Suprapubic skin (tissue), 4 donors: ENCODE data around the gene RTEL1. TPM values are rescaled to one million over a fixed set of nuclear protein-coding genes. Genes with fewer than 3 reads are reported as not detected.
A peak's percentile ranks its signal among the peaks of the same experiment; 100 is the strongest.
"Not testable (repeated sequence)": the region's sequence is repeated elsewhere in the genome, so short reads cannot be mapped to it uniquely, and the experiment has no call there.

Experiments used
- DNase-seq, 2 donors: peaks; one replicate each; pipeline ENCODE4 v3.0.0-alpha.2; 2019; ENCODE audit warnings: low spot score in 2 of 2
- H3K27ac ChIP-seq: fragments of 200-600 bp; sonication (generic); one replicate; pipeline ENCODE4 v1.5.1; 2019
- H3K27me3 ChIP-seq: fragments of 200-600 bp; sonication (generic); one replicate; pipeline ENCODE4 v1.5.1; 2019
- H3K36me3 ChIP-seq: fragments of 200-600 bp; sonication (generic); one replicate; pipeline ENCODE4 v1.5.1; 2019
- H3K4me1 ChIP-seq: fragments of 200-600 bp; sonication (generic); one replicate; pipeline ENCODE4 v1.5.1; 2019
- H3K4me3 ChIP-seq: fragments of 200-600 bp; sonication (generic); one replicate; pipeline ENCODE4 v1.5.1; 2019; ENCODE audit warnings: mild to moderate bottlenecking
- H3K9me3 ChIP-seq: fragments of 200-600 bp; sonication (generic); one replicate; pipeline ENCODE4 v1.5.1; 2019
- CTCF ChIP-seq, 2 donors: fragments of 200-600 bp in 1 of 2; fragments of 450-650 bp in 1 of 2; sonication (generic) in 1 of 2; IDR thresholded peaks; one replicate each; pipeline ENCODE4 v1.5.1; 2016 to 2019; ENCODE audit warnings: antibody characterized with exemption in 2 of 2, mild to moderate bottlenecking in 1 of 2, moderate library complexity in 1 of 2
- EP300 ChIP-seq: sonication (generic); formaldehyde crosslinking; IDR thresholded peaks from one replicate; pipeline ENCODE4 v1.6.1; 2017; ENCODE audit warnings: antibody characterized with exemption
- POLR2A ChIP-seq, 2 donors: fragments of 450-650 bp; IDR thresholded peaks; one replicate each; pipeline ENCODE4 v1.6.1; 2017; ENCODE audit warnings: antibody characterized with exemption in 2 of 2, mild to moderate bottlenecking in 2 of 2, moderate library complexity in 2 of 2
- POLR2AphosphoS5 ChIP-seq, 3 donors: sonication (generic); formaldehyde crosslinking; IDR thresholded peaks; one replicate each; pipeline ENCODE4 v1.6.1; 2017; ENCODE audit warnings: antibody characterized with exemption in 3 of 3
- WGBS: methylation state at CpG from one replicate; pipeline ENCODE4 v1.1.5; 2018; 5-methylcytosine and 5-hydroxymethylcytosine counted together
- total RNA-seq, 4 donors: library from RNA; depleted of rRNA; stranded (reverse); fragments of >200 nt; gene quantifications; one replicate each; pipeline ENCODE4 v1.1.0, GENCODE V29; 2016

Gene RTEL1
- total RNA-seq, 4 donors from 2014 or later, result 6.9 to 26.6 (median 13.9) TPM

- peaks cover 15% of the 10 kb centered on the region for H3K4me1 ChIP-seq
- no peak overlapping the region for H3K4me3 ChIP-seq
- H3K9me3 ChIP-seq, result no peaks in the 10 kb centered on the region
- 90% methylated on average over 4 of the region's 4 CpGs for WGBS
- no peaks in the 10 kb centered on the region for H3K27me3 ChIP-seq
- TF ChIP-seq EP300 (no peak), CTCF (IDR thresholded peaks at IDR 0.05) (no peak), POLR2AphosphoS5 (IDR thresholded peaks at IDR 0.05) (no peak), POLR2A (IDR thresholded peaks at IDR 0.05) (no peak)
- no peak for DNase-seq
- no peak overlapping the region for H3K27ac ChIP-seq
- peaks cover 3% of the 10 kb centered on the region for H3K36me3 ChIP-seq
Measured at GRCh38 chr20:63645218-63645617, 12.9 kb upstream of the RTEL1 start.

GRCh38 chr20:63648190-63648589 lies 9.9 kb upstream of the RTEL1 start:
- peaks cover 22% of the 10 kb centered on the region for H3K4me1 ChIP-seq
- peaks cover 4% of the 10 kb centered on the region for H3K27me3 ChIP-seq
- H3K36me3 ChIP-seq, result peaks cover 3% of the 10 kb centered on the region
- WGBS, result 97% methylated on average over 6 of the region's 6 CpGs
- DNase-seq, result no peak
- TF ChIP-seq CTCF (IDR thresholded peaks at IDR 0.05) (no peak), POLR2A (IDR thresholded peaks at IDR 0.05) (no peak)
- H3K27ac ChIP-seq, result no peak overlapping the region
- no peak overlapping the region for H3K4me3 ChIP-seq
- H3K9me3 ChIP-seq, result no peaks in the 10 kb centered on the region

GRCh38 chr20:63648895-63649589 lies 9.1 kb upstream of the RTEL1 start:
- Histone ChIP-seq H3K27ac (no peak overlapping the region), H3K9me3 (no peaks in the 10 kb centered on the region), H3K27me3 (peaks cover 4% of the 10 kb centered on the region), H3K36me3 (no peaks in the 10 kb centered on the region), H3K4me1 (peaks cover 30% of the 10 kb centered on the region), H3K4me3 (no peak overlapping the region)
- 74% methylated on average over 9 of the region's 11 CpGs for WGBS
- DNase-seq, result no peak
- TF ChIP-seq POLR2AphosphoS5 (IDR thresholded peaks at IDR 0.05) (no peak), POLR2A (IDR thresholded peaks at IDR 0.05) (no peak), CTCF (IDR thresholded peaks at IDR 0.05) (no peak), EP300 (no peak)

- not testable (repeated sequence) for H3K36me3 ChIP-seq, H3K4me3 ChIP-seq, H3K27ac ChIP-seq, H3K9me3 ChIP-seq, H3K27me3 ChIP-seq
- peak in 1 of 2 donors; percentile 49 for DNase-seq
- H3K4me1 ChIP-seq, result peaks cover 34% of the 10 kb centered on the region
- 91% methylated on average over 15 of the region's 25 CpGs for WGBS
Measured at GRCh38 chr20:63650486-63650885, 7.6 kb upstream of the RTEL1 start.

GRCh38 chr20:63651942-63652191 lies 6.2 kb upstream of the RTEL1 start:
- Histone ChIP-seq H3K4me3 (peak overlapping the region; percentile 79), H3K27me3 (peaks cover 4% of the 10 kb centered on the region), H3K36me3 (no peaks in the 10 kb centered on the region), H3K27ac (no peak overlapping the region), H3K4me1 (peaks cover 35% of the 10 kb centered on the region), H3K9me3 (no peaks in the 10 kb centered on the region)
- TF ChIP-seq POLR2AphosphoS5 (IDR thresholded peaks at IDR 0.05) (no peak), EP300 (no peak), POLR2A (IDR thresholded peaks at IDR 0.05) (no peak), CTCF (IDR thresholded peaks at IDR 0.05) (no peak)
- WGBS, result 14% methylated on average over 1 of the region's 11 CpGs
- DNase-seq, result peak in 1 of 2 donors; percentile 79
